ENCODE data around the gene HSD11B2.
A peak's percentile ranks its signal among the peaks of the same experiment; 100 is the strongest.

The HSD11B2 gene

DNA sequence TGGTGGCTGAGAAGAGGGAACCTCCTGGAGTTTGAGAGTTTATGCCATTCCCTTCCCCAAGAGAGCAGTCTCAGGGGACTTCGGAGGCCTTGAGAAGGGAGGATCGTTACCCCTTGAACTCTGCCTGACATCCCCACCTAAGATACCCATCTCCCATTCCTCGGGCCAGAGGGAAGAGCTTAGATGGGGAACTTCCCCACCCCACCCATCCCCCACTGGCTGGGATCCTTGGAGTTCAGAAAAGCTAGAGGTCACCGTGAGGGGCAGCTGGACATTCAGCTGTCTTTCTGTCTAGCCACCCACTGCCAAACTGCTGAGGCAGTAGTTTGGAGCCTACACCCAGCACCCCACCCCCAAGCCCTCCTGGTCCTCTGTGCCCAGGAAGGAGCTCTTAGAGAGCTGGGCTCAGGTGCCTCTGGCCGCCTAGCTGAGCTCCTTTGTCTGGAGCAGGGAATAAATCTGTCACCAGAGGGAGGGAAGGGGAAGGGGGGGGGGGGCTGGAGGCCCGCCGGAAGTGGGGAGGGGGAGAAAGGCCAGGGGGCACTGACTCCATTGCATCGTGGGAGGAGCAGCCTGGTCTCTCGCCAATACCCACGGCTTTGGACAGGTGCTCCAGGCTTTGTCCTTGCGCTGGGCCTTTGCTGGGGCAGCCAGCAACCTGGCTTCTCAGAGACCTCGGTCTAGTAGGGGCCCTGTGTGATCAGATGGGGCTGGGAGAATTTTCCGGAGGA is 1.0 kb downstream of the HSD11B2 start:
- peak overlapping the region; percentile 90 for H3K9ac ChIP-seq (ENCODE audit: insufficient read length, low read depth)
- no peak for DNase-seq (ENCODE audit: low read depth, low spot score)
- no peaks in the 10 kb centered on the region for H3K9me3 ChIP-seq (ENCODE audit: insufficient read depth, low read length)
- peaks cover 43% of the 10 kb centered on the region for H3K4me1 ChIP-seq (ENCODE audit: insufficient read depth, insufficient read length)
- H3K27me3 ChIP-seq (ENCODE audit: insufficient read depth, insufficient read length) = peaks cover 30% of the 10 kb centered on the region
- peak overlapping the region; percentile 64 for H3K4me3 ChIP-seq (ENCODE audit: insufficient read length, low read depth)
- peaks cover 12% of the 10 kb centered on the region for H3K36me3 ChIP-seq (ENCODE audit: insufficient read depth, insufficient read length, low read length)
- TF ChIP-seq ZNF274 (IDR thresholded peaks at IDR 0.05; ENCODE audit: low read depth, low read length) (no peak), SUZ12 (IDR thresholded peaks at IDR 0.05; ENCODE audit: extremely low read depth, insufficient read depth, insufficient read length) (no peak), YY1 (IDR thresholded peaks at IDR 0.05; ENCODE audit: insufficient read depth, insufficient read length) (no peak)

DNA sequence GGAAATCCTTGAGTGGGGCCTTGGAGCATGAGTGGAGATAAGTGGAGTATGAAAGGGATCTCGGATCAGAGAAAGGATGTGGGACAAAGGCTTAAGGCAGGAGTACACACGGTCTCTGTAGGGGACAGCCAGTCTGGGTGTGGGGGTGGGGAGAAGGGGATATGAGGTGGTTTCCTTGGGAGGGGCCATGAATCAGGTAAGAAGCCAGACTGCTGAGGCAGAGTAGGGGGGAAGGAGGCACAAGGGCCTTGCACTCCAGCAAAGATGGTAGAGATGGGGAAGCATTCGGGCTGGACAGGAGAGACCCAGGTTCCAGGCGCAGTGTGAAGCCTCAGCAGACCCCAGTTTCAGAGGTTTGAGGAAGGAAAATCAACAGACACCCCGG is 1.6 kb downstream of the HSD11B2 start:
- Histone ChIP-seq H3K36me3 (ENCODE audit: insufficient read depth, insufficient read length, low read length) (peaks cover 17% of the 10 kb centered on the region), H3K9me3 (ENCODE audit: insufficient read depth, low read length) (no peaks in the 10 kb centered on the region), H3K4me1 (ENCODE audit: insufficient read depth, insufficient read length) (peaks cover 41% of the 10 kb centered on the region), H3K9ac (ENCODE audit: insufficient read length, low read depth) (no peak overlapping the region), H3K27me3 (ENCODE audit: insufficient read depth, insufficient read length) (peaks cover 30% of the 10 kb centered on the region), H3K4me3 (ENCODE audit: insufficient read length, low read depth) (no peak overlapping the region)
- DNase-seq (ENCODE audit: low read depth, low spot score) = no peak
- no peak for TF ChIP-seq ZNF274 (IDR thresholded peaks at IDR 0.05; ENCODE audit: low read depth, low read length)
- no peak for TF ChIP-seq SUZ12 (IDR thresholded peaks at IDR 0.05; ENCODE audit: extremely low read depth, insufficient read depth, insufficient read length)

DNA sequence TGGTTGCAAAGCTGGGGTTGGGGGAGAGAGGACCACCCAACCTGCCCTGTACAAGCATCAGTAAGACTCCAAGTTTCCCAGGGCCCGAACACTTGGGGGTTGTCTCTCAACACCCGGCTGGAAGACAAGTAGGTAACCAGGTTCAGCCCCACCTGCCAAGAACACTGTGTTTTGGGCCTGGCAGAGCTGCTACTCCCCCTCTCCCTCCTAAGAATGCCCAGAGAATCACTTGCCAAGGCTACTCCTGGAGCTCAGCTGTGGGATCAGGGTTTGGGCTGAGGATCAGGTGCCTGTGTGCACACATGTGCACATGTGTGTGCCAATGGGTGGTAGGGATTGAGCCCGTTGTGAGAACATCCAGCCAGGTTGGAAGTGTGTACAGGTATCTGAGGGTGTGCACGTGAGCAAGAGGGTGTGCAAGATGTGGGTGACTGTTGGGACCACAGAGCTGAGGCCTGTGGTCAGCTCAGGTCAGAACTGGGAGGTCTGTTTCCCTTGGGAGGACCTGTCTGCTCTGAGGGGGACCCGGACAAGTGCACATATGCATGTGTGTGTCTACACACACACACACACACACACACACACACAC is 2.3 kb downstream of the HSD11B2 start:
- H3K4me3 ChIP-seq (ENCODE audit: insufficient read length, low read depth) = no peak overlapping the region
- TF ChIP-seq SUZ12 (IDR thresholded peaks at IDR 0.05; ENCODE audit: extremely low read depth, insufficient read depth, insufficient read length) (no peak), YY1 (IDR thresholded peaks at IDR 0.05; ENCODE audit: insufficient read depth, insufficient read length) (no peak), ZNF274 (IDR thresholded peaks at IDR 0.05; ENCODE audit: low read depth, low read length) (no peak)
- no peak for DNase-seq (ENCODE audit: low read depth, low spot score)
- H3K9ac ChIP-seq (ENCODE audit: insufficient read length, low read depth) = no peak overlapping the region
- H3K9me3 ChIP-seq (ENCODE audit: insufficient read depth, low read length) = no peaks in the 10 kb centered on the region
- H3K4me1 ChIP-seq (ENCODE audit: insufficient read depth, insufficient read length) = peaks cover 34% of the 10 kb centered on the region
- H3K36me3 ChIP-seq (ENCODE audit: insufficient read depth, insufficient read length, low read length) = peaks cover 25% of the 10 kb centered on the region
- H3K27me3 ChIP-seq (ENCODE audit: insufficient read depth, insufficient read length) = peaks cover 30% of the 10 kb centered on the region

DNA sequence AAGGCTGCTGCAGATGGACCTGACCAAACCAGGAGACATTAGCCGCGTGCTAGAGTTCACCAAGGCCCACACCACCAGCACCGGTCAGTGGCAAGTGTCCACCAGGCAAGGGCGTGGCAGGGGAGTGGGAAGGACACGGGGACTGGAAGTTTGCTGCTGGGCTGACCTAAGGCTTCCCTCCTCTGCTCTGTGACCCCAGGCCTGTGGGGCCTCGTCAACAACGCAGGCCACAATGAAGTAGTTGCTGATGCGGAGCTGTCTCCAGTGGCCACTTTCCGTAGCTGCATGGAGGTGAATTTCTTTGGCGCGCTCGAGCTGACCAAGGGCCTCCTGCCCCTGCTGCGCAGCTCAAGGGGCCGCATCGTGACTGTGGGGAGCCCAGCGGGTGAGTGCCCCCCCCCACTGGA is 4.8 kb downstream of the HSD11B2 start:
- TF ChIP-seq SUZ12 (IDR thresholded peaks at IDR 0.05; ENCODE audit: extremely low read depth, insufficient read depth, insufficient read length) = no peak
- no peak for TF ChIP-seq YY1 (IDR thresholded peaks at IDR 0.05; ENCODE audit: insufficient read depth, insufficient read length)
- no peak for TF ChIP-seq ZNF274 (IDR thresholded peaks at IDR 0.05; ENCODE audit: low read depth, low read length)
- Histone ChIP-seq H3K36me3 (ENCODE audit: insufficient read depth, insufficient read length, low read length) (peaks cover 47% of the 10 kb centered on the region), H3K9ac (ENCODE audit: insufficient read length, low read depth) (no peak overlapping the region)

DNA sequence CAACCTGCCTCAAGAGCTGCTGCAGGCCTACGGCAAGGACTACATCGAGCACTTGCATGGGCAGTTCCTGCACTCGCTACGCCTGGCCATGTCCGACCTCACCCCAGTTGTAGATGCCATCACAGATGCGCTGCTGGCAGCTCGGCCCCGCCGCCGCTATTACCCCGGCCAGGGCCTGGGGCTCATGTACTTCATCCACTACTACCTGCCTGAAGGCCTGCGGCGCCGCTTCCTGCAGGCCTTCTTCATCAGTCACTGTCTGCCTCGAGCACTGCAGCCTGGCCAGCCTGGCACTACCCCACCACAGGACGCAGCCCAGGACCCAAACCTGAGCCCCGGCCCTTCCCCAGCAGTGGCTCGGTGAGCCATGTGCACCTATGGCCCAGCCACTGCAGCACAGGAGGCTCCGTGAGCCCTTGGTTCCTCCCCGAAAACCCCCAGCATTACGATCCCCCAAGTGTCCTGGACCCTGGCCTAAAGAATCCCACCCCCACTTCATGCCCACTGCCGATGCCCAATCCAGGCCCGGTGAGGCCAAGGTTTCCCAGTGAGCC is 5.8 kb downstream of the HSD11B2 start:
- Histone ChIP-seq H3K27me3 (ENCODE audit: insufficient read depth, insufficient read length) (peaks cover under 1% of the 10 kb centered on the region), H3K4me1 (ENCODE audit: insufficient read depth, insufficient read length) (peaks cover 18% of the 10 kb centered on the region), H3K9ac (ENCODE audit: insufficient read length, low read depth) (no peak overlapping the region), H3K9me3 (ENCODE audit: insufficient read depth, low read length) (no peaks in the 10 kb centered on the region), H3K4me3 (ENCODE audit: insufficient read length, low read depth) (no peak overlapping the region), H3K36me3 (ENCODE audit: insufficient read depth, insufficient read length, low read length) (peaks cover 54% of the 10 kb centered on the region)
- no peak for DNase-seq (ENCODE audit: low read depth, low spot score)
- TF ChIP-seq SUZ12 (IDR thresholded peaks at IDR 0.05; ENCODE audit: extremely low read depth, insufficient read depth, insufficient read length) (no peak), YY1 (IDR thresholded peaks at IDR 0.05; ENCODE audit: insufficient read depth, insufficient read length) (no peak), ZNF274 (IDR thresholded peaks at IDR 0.05; ENCODE audit: low read depth, low read length) (no peak)

More for the DNA sequence above, 4.8 kb downstream of the HSD11B2 start:
- no peak for DNase-seq (ENCODE audit: low read depth, low spot score)
- peaks cover 22% of the 10 kb centered on the region for H3K4me1 ChIP-seq (ENCODE audit: insufficient read depth, insufficient read length)
- no peak overlapping the region for H3K4me3 ChIP-seq (ENCODE audit: insufficient read length, low read depth)
- H3K9me3 ChIP-seq (ENCODE audit: insufficient read depth, low read length) = no peaks in the 10 kb centered on the region
- peaks cover 6% of the 10 kb centered on the region for H3K27me3 ChIP-seq (ENCODE audit: insufficient read depth, insufficient read length)

DNA sequence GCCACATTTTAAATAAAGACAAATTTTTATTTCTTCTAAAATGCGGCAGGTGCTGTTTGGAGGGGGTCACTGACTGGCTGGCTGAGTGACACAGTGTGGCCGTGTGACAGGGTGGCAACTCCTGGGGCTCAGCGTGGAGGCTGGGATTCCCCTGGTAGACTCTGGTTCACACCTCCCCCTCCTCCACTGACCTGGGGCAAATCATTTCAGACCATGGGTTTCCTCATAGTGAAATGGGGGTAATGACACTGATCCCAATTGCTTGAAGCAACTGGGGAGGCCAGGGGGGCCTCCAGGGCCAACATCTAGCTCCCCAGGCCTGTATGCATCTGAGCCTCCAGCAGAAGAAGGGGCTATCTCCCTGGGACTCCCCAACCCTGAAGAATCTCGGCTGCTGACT is 6.6 kb downstream of the HSD11B2 start:
- Histone ChIP-seq H3K4me1 (ENCODE audit: insufficient read depth, insufficient read length) (peaks cover 21% of the 10 kb centered on the region), H3K36me3 (ENCODE audit: insufficient read depth, insufficient read length, low read length) (peaks cover 59% of the 10 kb centered on the region), H3K27me3 (ENCODE audit: insufficient read depth, insufficient read length) (no peaks in the 10 kb centered on the region), H3K9me3 (ENCODE audit: insufficient read depth, low read length) (no peaks in the 10 kb centered on the region), H3K4me3 (ENCODE audit: insufficient read length, low read depth) (no peak overlapping the region), H3K9ac (ENCODE audit: insufficient read length, low read depth) (no peak overlapping the region)
- DNase-seq (ENCODE audit: low read depth, low spot score) = no peak
- TF ChIP-seq ZNF274 (IDR thresholded peaks at IDR 0.05; ENCODE audit: low read depth, low read length) (no peak), SUZ12 (IDR thresholded peaks at IDR 0.05; ENCODE audit: extremely low read depth, insufficient read depth, insufficient read length) (no peak), YY1 (IDR thresholded peaks at IDR 0.05; ENCODE audit: insufficient read depth, insufficient read length) (no peak)

DNA sequence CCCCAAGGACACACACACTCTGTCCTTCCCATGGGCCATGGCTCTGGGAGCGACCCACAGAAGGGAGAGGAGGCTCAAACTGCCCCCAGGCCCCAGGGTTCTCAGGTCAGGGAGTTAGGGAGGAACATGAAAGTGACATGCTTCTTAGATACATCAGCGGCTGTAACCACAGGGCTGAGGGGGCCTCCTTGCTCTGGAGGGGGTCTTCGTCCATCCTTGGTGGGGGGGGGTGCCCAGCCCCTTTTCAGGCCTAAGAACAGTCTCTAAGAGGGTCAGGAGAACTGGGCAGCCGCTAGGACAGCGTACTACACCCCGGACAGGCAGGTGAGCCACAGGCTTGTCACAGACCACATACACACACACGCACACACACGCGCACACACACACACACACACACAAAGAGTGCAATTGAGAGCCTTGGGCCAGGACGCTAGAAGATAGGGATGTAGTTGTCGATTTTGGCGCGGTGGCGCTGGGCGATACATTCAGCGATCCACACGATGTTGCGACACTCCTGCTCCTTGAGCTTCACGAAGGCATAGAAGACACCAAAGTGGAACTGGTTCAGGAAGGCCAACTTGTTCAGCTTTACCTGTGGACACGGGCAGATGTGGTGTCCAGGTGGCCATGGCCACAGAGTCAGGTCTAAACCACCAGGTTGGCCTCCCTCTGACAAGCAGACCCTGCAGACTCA is 7.3 kb downstream of the HSD11B2 start:
- no peak overlapping the region for H3K9ac ChIP-seq (ENCODE audit: insufficient read length, low read depth)
- peaks cover 67% of the 10 kb centered on the region for H3K36me3 ChIP-seq (ENCODE audit: insufficient read depth, insufficient read length, low read length)
- H3K27me3 ChIP-seq (ENCODE audit: insufficient read depth, insufficient read length) = no peaks in the 10 kb centered on the region
- H3K4me1 ChIP-seq (ENCODE audit: insufficient read depth, insufficient read length) = peaks cover 18% of the 10 kb centered on the region
- no peaks in the 10 kb centered on the region for H3K9me3 ChIP-seq (ENCODE audit: insufficient read depth, low read length)
- DNase-seq (ENCODE audit: low read depth, low spot score) = no peak
- no peak overlapping the region for H3K4me3 ChIP-seq (ENCODE audit: insufficient read length, low read depth)
- no peak for TF ChIP-seq YY1 (IDR thresholded peaks at IDR 0.05; ENCODE audit: insufficient read depth, insufficient read length)
- no peak for TF ChIP-seq SUZ12 (IDR thresholded peaks at IDR 0.05; ENCODE audit: extremely low read depth, insufficient read depth, insufficient read length)
- TF ChIP-seq ZNF274 (IDR thresholded peaks at IDR 0.05; ENCODE audit: low read depth, low read length) = no peak

Measured in NT2/D1 (cell line).